Hepatocyte (in vitro differentiated cells): ENCODE data around the gene FKBP7.

Source experiments
- CTCF ChIP-seq: fragments of 200-600 bp; sonication (generic); IDR thresholded peaks from 2 replicates; pipeline ENCODE4 v1.5.1; 2016; ENCODE audit warnings: antibody characterized with exemption, mild to moderate bottlenecking; ENCODE audit not compliant: poor library complexity
- EZH2 ChIP-seq: fragments of 200-600 bp; sonication (generic); IDR thresholded peaks from 2 replicates; pipeline ENCODE4 v1.6.1; 2016; ENCODE audit warnings: antibody characterized with exemption, mild to moderate bottlenecking, borderline replicate concordance
- EZH2phosphoT487 ChIP-seq: fragments of 200-600 bp; sonication (generic); IDR thresholded peaks from one replicate; pipeline ENCODE4 v1.6.1; 2018; ENCODE audit warnings: antibody characterized with exemption, mild to moderate bottlenecking, low read depth, moderate library complexity; ENCODE audit not compliant: unreplicated experiment, severe bottlenecking

- no peak for TF ChIP-seq CTCF
- TF ChIP-seq EZH2, result no peak
- no peak for TF ChIP-seq EZH2phosphoT487
Measured at GRCh38 chr2:178415979-178416378, 62.4 kb downstream of the FKBP7 start.
